SK-MEL-5 (cell line): ENCODE measurements around the gene INTS11. TPM values are rescaled to one million over a fixed set of nuclear protein-coding genes. Genes with fewer than 3 reads are reported as not detected.

Experiments
- DNase-seq: peaks from one replicate; pipeline ENCODE4 v3.0.0-alpha.2; 2016; ENCODE audit warnings: low read depth, low spot score
- in situ Hi-C: cut with HindIII; loops from 2 replicates; pipeline ENCODE4 v1.10.0; 2016; ENCODE audit warnings: low sequenced_read_pairs, high pct_unique_total_duplicates, low pct_unique_long_range_greater_than_20kb
- total RNA-seq: library from RNA; depleted of rRNA; stranded (reverse); fragments of >200 nt; shearing (Covaris generic); gene quantifications from 2 replicates; pipeline ENCODE4 v1.2.3, GENCODE V29; 2014

The INTS11 gene
- total RNA-seq, 1 experiment from 2014 or later, result 60.1 TPM

- DNase-seq, result no peak
- in situ Hi-C loops, result no loop called here
Observed at GRCh38 chr1:1285102-1285571, 39.3 kb downstream of the INTS11 start.

GRCh38 chr1:1284221-1285101, 40.0 kb downstream of the INTS11 start:
- in situ Hi-C loops, result no loop called here
- DNase-seq, result no peak

- in situ Hi-C loops, result no loop called here
- DNase-seq, result no peak
Observed at GRCh38 chr1:1283821-1284220, 40.6 kb downstream of the INTS11 start.

- DNase-seq, result no peak
- in situ Hi-C loops, result no loop called here
Observed at GRCh38 chr1:1282998-1283397, 41.5 kb downstream of the INTS11 start.

- in situ Hi-C loops, result no loop called here
Observed at GRCh38 chr1:1281533-1282321, 42.7 kb downstream of the INTS11 start.

GRCh38 chr1:1280782-1281481, 43.5 kb downstream of the INTS11 start:
- in situ Hi-C loops, result no loop called here
- DNase-seq, result no peak

More at GRCh38 chr1:1281533-1282321, 42.7 kb downstream of the INTS11 start:
- DNase-seq, result no peak

- in situ Hi-C loops, result no loop called here
- DNase-seq, result no peak
Observed at GRCh38 chr1:1279028-1279427, 45.4 kb downstream of the INTS11 start.

- in situ Hi-C loops, result no loop called here
- DNase-seq, result no peak
Observed at GRCh38 chr1:1278620-1279019, 45.8 kb downstream of the INTS11 start.

GRCh38 chr1:1275836-1276235, 48.6 kb downstream of the INTS11 start:
- DNase-seq, result no peak
- in situ Hi-C loops, result no loop called here

GRCh38 chr1:1274931-1275431, 49.5 kb downstream of the INTS11 start:
- in situ Hi-C loops, result no loop called here

GRCh38 chr1:1274299-1274930, 50.0 kb downstream of the INTS11 start:
- DNase-seq, result no peak
- in situ Hi-C loops, result no loop called here

More at GRCh38 chr1:1274931-1275431, 49.5 kb downstream of the INTS11 start:
- DNase-seq, result no peak

- peak; percentile 79 for DNase-seq
- in situ Hi-C loops, result no loop called here
Observed at GRCh38 chr1:1273512-1274298, 50.8 kb downstream of the INTS11 start, which contains the start of gene UBE2J2. Gene UBE2J2, minus strand, starts transcription at chr1:1273854. Its CDS starts 5,862 bp downstream, at chr1:1267992.

- in situ Hi-C loops, result no loop called here
- no peak for DNase-seq
Observed at GRCh38 chr1:1273209-1273511, 51.3 kb downstream of the INTS11 start.

- in situ Hi-C loops, result no loop called here
- DNase-seq, result no peak
Observed at GRCh38 chr1:1272341-1273208, 51.9 kb downstream of the INTS11 start.

- DNase-seq, result no peak
- in situ Hi-C loops, result no loop called here
Observed at GRCh38 chr1:1270813-1271212, 53.6 kb downstream of the INTS11 start.

GRCh38 chr1:1268284-1268682, 56.2 kb downstream of the INTS11 start:
- in situ Hi-C loops, result no loop called here
- DNase-seq, result no peak
